HCT116 (cell line): Measurements from ENCODE around the gene COL23A1. TPM values are rescaled to one million over a fixed set of nuclear protein-coding genes. Genes with fewer than 3 reads are reported as not detected.

Experiments
- ATAC-seq: fragments of 200-7000 bp; cut with Tn5 transposase; 2 replicates; pipeline ENCODE4 v1.9.1; 2020; ENCODE audit warnings: mild to moderate bottlenecking, moderate library complexity
- BruUV-seq: library from RNA; stranded (reverse); fragments of 400-500 nt; replicated peaks from 2 replicates; lab custom pipeline; 2021; lab: Mats Ljungman, UMichigan
- CTCF ChIA-PET: fragments of 300-600 bp; sonication (Branson Sonifier 250); formaldehyde crosslinking; loops from one replicate; lab custom pipeline; 2021; ENCODE audit warnings: antibody characterized with exemption; lab: Charles Lee
- POLR2A ChIA-PET: fragments of 300-600, 350-600 bp; sonication (Branson Sonifier 250); formaldehyde crosslinking; loops from one replicate; lab custom pipeline; 2021; ENCODE audit warnings: antibody characterized with exemption; lab: Charles Lee
- RAD21 ChIA-PET, 2 experiments: fragments of 300-600 bp; sonication (Branson Sonifier 250); formaldehyde crosslinking; loops; one replicate each; lab custom pipeline; 2023; ENCODE audit warnings: low total read pairs in 2 of 2; ENCODE audit not compliant: uncharacterized antibody in 2 of 2, unreplicated experiment in 2 of 2, low non-redundant PET in 1 of 2; lab: Charles Lee
- DNase-seq: peaks from one replicate; pipeline ENCODE4 v3.0.0-alpha.2; 2010; ENCODE audit warnings: low read depth, low spot score
- H2AFZ ChIP-seq: fragments of 200-600 bp; shearing (Covaris generic), sonication (generic); 2 replicates; pipeline ENCODE4 v1.6.1; 2017; ENCODE audit warnings: low read depth, mixed run types, mixed read lengths, antibody characterized with exemption, low read length; ENCODE audit not compliant: poor library complexity, severe bottlenecking
- H3K27ac ChIP-seq: 2 replicates; pipeline ENCODE4 v1.5.1; 2012; ENCODE audit warnings: low read depth, low read length
- H3K27me3 ChIP-seq: fragments of 200-600 bp; sonication (generic); 2 replicates; pipeline ENCODE4 v1.6.1; 2016; ENCODE audit warnings: mixed run types, low read length, mixed read lengths; ENCODE audit not compliant: insufficient read depth
- H3K36me3 ChIP-seq, 2 experiments: fragments of 200-500 bp in 1 of 2; fragments of 200-600 bp in 1 of 2; sonication (Bioruptor generic) in 1 of 2; sonication (generic) in 1 of 2; 2 replicates each; pipeline versions ENCODE4 v1.5.1 to v1.6.1; 2014 to 2016; ENCODE audit warnings: low read length in 2 of 2, inconsistent platforms in 1 of 2, mixed read lengths in 1 of 2, mixed run types in 1 of 2; ENCODE audit not compliant: insufficient read depth in 2 of 2, control insufficient read depth in 1 of 2
- H3K4me1 ChIP-seq, 2 experiments: fragments of 200-600 bp in 1 of 2; sonication (generic) in 1 of 2; 2 replicates each; pipeline versions ENCODE4 v1.5.1 to v1.6.1; 2012 to 2017; ENCODE audit warnings: low read length in 2 of 2, inconsistent platforms in 1 of 2, mild to moderate bottlenecking in 1 of 2, mixed read lengths in 1 of 2, mixed run types in 1 of 2, moderate library complexity in 1 of 2; ENCODE audit not compliant: insufficient read depth in 2 of 2, control insufficient read depth in 1 of 2
- H3K4me2 ChIP-seq: fragments of 200-600 bp; sonication (generic); 2 replicates; pipeline ENCODE4 v1.6.1; 2017; ENCODE audit warnings: mixed run types, low read length, mixed read lengths
- H3K4me3 ChIP-seq, 2 experiments: fragments of 200-600 bp in 1 of 2; sonication (generic) in 1 of 2; replicated peaks in 1 of 2; 2 replicates each; pipeline ENCODE4 v1.5.1; 2011 to 2016; ENCODE audit warnings: low read length in 2 of 2, control low read depth in 1 of 2, low read depth in 1 of 2, mild to moderate bottlenecking in 1 of 2, mixed read lengths in 1 of 2, mixed run types in 1 of 2
- H3K79me2 ChIP-seq: fragments of 200-600 bp; sonication (generic); 2 replicates; pipeline ENCODE4 v1.6.1; 2017; ENCODE audit warnings: mild to moderate bottlenecking, mixed run types, low read length, moderate library complexity, mixed read lengths; ENCODE audit not compliant: insufficient read depth
- H3K9ac ChIP-seq: fragments of 200-600 bp; sonication (generic); 2 replicates; pipeline ENCODE4 v1.6.1; 2016; ENCODE audit warnings: low read length, mixed read lengths
- H3K9me2 ChIP-seq: fragments of 200-600 bp; sonication (generic), shearing (Covaris generic); 2 replicates; pipeline ENCODE4 v1.6.1; 2017; ENCODE audit warnings: mixed run types, mild to moderate bottlenecking, moderate library complexity; ENCODE audit not compliant: insufficient read depth
- H3K9me3 ChIP-seq, 2 experiments: fragments of 200-500 bp in 1 of 2; fragments of 200-600 bp in 1 of 2; sonication (Bioruptor generic) in 1 of 2; sonication (generic) in 1 of 2; 2 replicates each; pipeline ENCODE4 v1.6.1; 2014 to 2017; ENCODE audit warnings: low read length in 2 of 2, mixed read lengths in 2 of 2, inconsistent platforms in 1 of 2, low read depth in 1 of 2, mild to moderate bottlenecking in 1 of 2, mixed run types in 1 of 2, moderate library complexity in 1 of 2; ENCODE audit not compliant: control insufficient read depth in 1 of 2, insufficient read depth in 1 of 2
- H4K20me1 ChIP-seq: fragments of 200-600 bp; sonication (generic), shearing (Covaris generic); 2 replicates; pipeline ENCODE4 v1.6.1; 2017; ENCODE audit warnings: mixed run types, mild to moderate bottlenecking, moderate library complexity; ENCODE audit not compliant: insufficient read depth
- ATF3 ChIP-seq: IDR thresholded peaks from 2 replicates; pipeline ENCODE4 v1.6.1; 2012
- CBX3 ChIP-seq: IDR thresholded peaks from 2 replicates; pipeline ENCODE4 v1.6.1; 2012; ENCODE audit warnings: low read depth
- ELF1 ChIP-seq: IDR thresholded peaks from 2 replicates; pipeline ENCODE4 v1.6.1; 2012; ENCODE audit warnings: low read depth, borderline replicate concordance
- FOSL1 ChIP-seq: IDR thresholded peaks from 2 replicates; pipeline ENCODE4 v1.6.1; 2012; ENCODE audit warnings: low read depth
- POLR2A ChIP-seq: IDR thresholded peaks from 2 replicates; pipeline ENCODE4 v1.7.0; 2011; ENCODE audit warnings: borderline replicate concordance; ENCODE audit not compliant: insufficient read depth, insufficient read length; ENCODE audit errors: extremely low read depth
- POLR2AphosphoS5 ChIP-seq: IDR thresholded peaks from 2 replicates; pipeline ENCODE4 v1.6.1; 2011; ENCODE audit warnings: mild to moderate bottlenecking, low read depth, low read length, moderate library complexity
- RAD21 ChIP-seq: IDR thresholded peaks from 2 replicates; pipeline ENCODE4 v1.6.1; 2012; ENCODE audit warnings: low read depth, mild to moderate bottlenecking
- REST ChIP-seq: IDR thresholded peaks from 2 replicates; pipeline ENCODE4 v1.6.1; 2012; ENCODE audit warnings: low read depth
- SIN3A ChIP-seq: IDR thresholded peaks from 2 replicates; pipeline ENCODE4 v1.6.1; 2012; ENCODE audit warnings: low read depth
- SRF ChIP-seq: IDR thresholded peaks from 2 replicates; pipeline ENCODE4 v1.6.1; 2012; ENCODE audit warnings: low read depth
- TCF7L2 ChIP-seq: IDR thresholded peaks from 2 replicates; pipeline ENCODE4 v1.7.0; 2011; ENCODE audit warnings: borderline replicate concordance, inconsistent platforms; ENCODE audit not compliant: insufficient read depth, insufficient read length; ENCODE audit errors: extremely low read depth
- ZNF274 ChIP-seq: fragments of 200-500 bp; sonication (Bioruptor generic); IDR thresholded peaks from 2 replicates; pipeline ENCODE4 v1.6.1; 2014; ENCODE audit warnings: mild to moderate bottlenecking, low read depth, low read length, inconsistent platforms
- intact Hi-C: fragments of 100-400 bp; cut with micrococcal nuclease; formaldehyde crosslinking; loops from 2 replicates; pipeline ENCODE4 v1.10.0; 2022
- total RNA-seq: library from RNA; stranded (reverse); gene quantifications from one replicate; pipeline ENCODE4 v1.2.1, GENCODE V29; 2021; ENCODE audit not compliant: unreplicated experiment

The COL23A1 gene
- total RNA-seq, 1 experiment from 2014 or later: not detected

- TF ChIP-seq ELF1: no peak
- TF ChIP-seq SIN3A: no peak
- TF ChIP-seq RAD21: no peak
- no peak for TF ChIP-seq POLR2AphosphoS5
- TF ChIP-seq POLR2A: no peak
- TF ChIP-seq CBX3: no peak
- TF ChIP-seq SRF: no peak
- TF ChIP-seq FOSL1: no peak
- no peak for TF ChIP-seq ATF3
- TF ChIP-seq REST: no peak
- TF ChIP-seq TCF7L2: no peak
- no peak for TF ChIP-seq ZNF274
- CTCF ChIA-PET: interaction anchor here (0.7 to 0.9 kb wide), 2 partner anchors 14 to 19 kb away, joined by 3 to 4 read pairs; no protein-coding TSS in a partner anchor
- Histone ChIP-seq H2AFZ (no peak overlapping the region), H3K27ac (no peak overlapping the region), H3K27me3 (no peaks in the 10 kb centered on the region), H3K36me3 (no peaks in the 10 kb centered on the region), H3K79me2 (no peaks in the 10 kb centered on the region), H3K4me2 (no peak overlapping the region), H3K4me3 (no peak overlapping the region), H3K9me3 (no peaks in the 10 kb centered on the region), H3K4me1 (no peaks in the 10 kb centered on the region), H4K20me1 (no peaks in the 10 kb centered on the region), H3K9me2 (no peaks in the 10 kb centered on the region), H3K9ac (no peak overlapping the region)
- RAD21 ChIA-PET: no interaction called here
- BruUV-seq: no TSS peak
- DNase-seq: no peak
- ATAC-seq: no peak
- POLR2A ChIA-PET: no interaction called here
- intact Hi-C loops: no loop called here
These were observed 147.6 kb downstream of the COL23A1 start for GRCh38 chr5:178442405-178443257.
